NCI-H82 (cell line): ENCODE data around the gene MILR1.
"Not testable (repeated sequence)": the region's sequence is repeated elsewhere in the genome, so short reads cannot be mapped to it uniquely, and the experiment has no call there.

Experiments used
- DNase-seq: peaks from one replicate; lab custom pipeline; 2025; lab: John Stamatoyannopoulos, UW

The MILR1 gene

DNA sequence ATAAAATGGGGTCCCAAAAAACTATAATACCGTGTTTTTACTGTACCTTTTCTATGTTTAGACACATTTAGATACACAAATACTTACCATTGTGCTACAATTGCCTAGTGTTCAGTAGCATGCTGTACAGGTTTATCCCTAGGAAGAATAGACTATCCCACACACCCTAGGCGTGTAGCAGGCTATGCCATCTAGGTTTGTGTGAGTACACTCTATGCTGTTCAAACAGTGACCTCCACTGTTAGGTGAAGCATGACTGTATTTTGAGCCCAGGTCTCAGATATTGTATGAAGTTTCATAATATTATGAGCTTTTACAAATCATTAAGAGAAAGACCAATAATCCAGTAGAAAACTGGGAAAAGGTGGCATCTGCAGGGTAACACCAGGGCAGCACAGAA is 23.6 kb downstream of the MILR1 start:
- no peak for DNase-seq

DNA sequence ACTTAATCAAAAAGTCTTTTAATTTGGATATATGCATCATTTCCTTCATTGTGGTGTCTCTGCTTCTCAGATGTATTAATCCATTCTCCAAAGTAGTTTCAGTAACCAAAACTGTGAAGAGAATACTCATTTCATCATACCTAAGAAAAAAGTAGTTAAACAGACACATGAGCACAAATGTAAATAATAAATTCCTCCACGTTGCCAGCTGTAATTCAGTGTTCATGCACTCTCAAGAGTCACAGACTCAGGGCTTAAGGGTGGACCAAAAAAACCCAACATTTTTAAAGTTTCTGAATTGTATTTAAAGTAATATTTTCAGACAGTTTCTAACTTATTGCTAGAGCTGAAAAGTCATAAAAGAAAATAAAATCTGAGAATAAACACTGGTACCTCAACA is 28.9 kb downstream of the MILR1 start:
- no peak for DNase-seq

DNA sequence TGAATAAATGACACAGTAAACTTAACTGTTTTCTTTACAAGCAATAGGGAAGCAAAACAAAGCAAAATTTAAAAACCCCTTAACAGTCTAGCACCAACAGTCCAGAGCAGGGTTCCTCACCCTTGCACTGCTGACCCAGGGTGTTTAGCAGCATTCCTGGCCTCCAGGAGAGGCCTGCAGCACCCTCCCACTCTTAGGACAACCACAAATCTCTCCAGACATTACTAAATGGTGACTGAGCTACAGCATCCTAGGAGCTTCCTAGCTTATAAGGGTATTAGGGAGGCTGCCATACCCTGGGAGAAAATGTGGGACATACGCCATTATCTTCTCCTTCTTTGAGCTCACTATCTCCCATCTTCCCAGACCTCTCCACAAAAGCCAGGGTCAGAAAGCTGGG is 32.0 kb downstream of the MILR1 start:
- no peak for DNase-seq

DNA sequence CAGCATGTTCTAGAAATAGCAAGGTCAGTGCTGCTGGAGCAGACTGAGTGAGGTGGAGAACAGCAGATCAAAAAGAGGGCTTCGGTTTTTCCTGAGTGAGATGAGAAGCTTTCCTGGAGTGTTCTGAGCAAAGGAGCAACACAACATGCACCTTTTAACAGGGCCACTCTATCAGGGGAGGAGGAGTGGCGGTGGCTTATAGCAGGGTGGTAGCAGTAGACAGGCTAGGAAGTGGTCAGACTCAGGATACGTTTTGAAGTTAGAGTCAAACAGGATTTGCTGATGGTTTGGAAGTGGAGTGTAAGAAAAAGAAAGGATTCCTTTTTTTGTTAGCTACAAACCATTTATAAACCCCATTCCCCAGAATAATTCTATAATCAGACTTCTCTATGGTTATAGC is 35.5 kb downstream of the MILR1 start:
- DNase-seq: no peak

DNA sequence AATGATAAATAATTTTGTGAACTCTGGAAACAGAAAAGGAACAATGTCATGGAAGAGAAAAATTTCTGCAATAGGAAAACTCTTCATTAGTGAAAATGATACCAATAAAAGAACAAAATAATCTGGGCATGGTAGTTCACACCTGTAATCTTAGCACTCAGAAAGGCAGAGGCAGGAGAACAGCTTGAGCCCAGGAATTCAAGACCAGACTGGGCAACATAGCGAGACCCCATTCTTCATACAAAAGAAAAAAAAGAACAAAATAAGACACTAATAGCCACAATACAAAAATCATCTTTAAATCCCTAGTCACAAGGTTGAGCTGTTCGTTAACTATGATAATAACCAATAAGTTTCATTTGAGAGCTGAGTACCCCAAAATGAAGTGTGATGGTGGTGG is 39.4 kb downstream of the MILR1 start:
- DNase-seq: no peak

DNA sequence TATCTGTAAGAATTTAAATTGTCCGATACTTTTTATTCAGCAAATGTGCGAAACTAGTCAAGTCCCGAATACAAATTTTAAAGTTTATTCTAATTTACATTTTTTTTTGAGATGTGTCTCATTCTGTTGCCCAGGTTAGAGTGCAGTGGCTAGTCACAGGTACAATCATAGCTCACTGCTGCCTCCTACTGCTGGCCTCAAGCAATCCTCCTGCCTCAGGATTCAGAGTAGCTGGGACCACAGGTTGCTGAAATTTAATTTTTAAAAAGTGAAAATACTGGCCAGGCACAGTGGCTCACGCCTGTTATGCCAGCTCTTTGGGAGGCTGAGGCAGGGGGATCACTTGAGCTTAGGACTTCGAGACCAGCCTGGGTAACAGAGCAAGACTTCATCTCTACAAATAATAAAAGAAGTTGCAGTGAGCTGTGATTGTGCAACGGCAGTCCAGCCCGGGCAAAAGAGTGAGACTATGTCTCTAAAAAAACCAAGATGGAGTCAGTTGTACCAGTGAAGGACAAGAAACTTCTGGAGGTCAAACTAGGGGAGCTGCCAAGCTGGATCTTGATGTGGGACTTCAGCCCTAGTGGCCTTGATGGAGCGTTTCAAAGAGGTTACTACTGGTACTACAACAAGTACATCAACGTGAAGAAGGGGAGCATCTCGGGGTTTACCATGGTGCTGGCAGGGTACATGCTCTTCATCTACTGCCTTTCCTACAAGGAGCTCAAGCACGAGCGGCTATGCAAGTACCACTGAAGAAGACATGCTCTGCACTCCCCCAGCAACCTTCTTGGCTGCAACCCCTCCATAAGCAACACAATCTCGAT is 42.3 kb downstream of the MILR1 start:
- DNase-seq: peak; percentile 63

DNA sequence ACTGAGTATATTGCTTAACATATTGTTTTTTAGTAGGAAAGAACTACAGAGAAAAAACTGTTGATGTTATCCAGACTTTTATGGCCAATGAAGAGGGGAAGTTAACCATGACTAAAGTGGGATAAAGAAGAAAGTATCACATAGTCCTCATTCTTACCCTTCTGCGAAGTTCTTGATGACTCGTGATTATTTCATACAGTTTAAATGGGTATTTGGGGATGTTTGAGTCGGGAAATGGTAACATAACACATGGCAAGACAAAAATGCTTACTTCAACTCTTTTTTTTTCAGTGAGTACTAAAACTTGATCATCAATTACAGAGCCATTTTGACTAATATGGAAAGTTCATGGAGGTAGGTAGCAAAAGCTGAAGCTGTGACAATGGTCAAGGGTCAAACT is 43.1 kb downstream of the MILR1 start:
- DNase-seq: no peak

DNA sequence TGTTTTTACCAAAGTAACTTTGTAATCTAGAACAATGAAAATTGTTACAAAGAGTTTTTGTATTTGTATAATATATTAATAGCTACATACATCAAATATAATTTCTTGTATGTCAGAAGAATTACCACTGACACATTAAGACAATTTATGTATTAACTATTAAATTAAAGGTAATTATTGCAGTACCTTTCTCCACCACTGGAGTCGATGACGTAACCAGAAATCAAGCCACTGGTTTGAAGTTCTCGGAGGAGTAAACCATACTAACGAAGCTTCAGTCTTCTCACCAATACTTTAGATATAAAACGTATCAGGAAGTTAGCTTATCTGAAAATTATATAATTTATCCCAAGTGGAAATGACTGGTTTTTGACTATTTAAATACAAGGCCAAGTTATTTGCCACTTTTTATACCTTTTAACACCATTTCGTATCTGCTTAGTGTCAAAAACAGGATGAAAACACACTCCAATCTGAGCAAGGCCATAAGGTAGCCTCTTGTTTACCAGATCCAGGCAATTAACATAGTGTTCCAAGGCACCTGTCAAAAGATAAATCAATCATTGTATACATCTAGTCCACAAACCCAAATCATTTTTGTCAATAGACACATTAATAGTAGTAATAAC is 43.7 kb downstream of the MILR1 start:
- DNase-seq: peak; percentile 46

DNA sequence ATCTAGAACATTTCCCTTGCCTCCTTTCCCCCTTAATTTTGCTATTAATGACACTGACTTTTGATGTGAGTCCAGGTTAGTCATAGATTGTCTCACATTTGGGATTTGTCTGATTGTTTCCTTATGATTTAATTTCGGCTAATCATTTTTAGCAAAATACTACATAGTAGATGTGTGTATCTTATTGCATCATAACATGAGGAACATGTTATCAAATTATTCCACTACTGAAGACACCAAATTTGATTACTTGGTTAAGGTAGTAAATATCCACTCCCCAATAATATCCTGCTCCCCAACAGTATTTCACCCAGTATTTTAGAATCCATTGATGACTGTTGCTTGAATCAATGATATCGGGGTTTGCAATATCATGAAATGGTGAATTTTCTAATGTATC is 45.2 kb downstream of the MILR1 start:
- no peak for DNase-seq

DNA sequence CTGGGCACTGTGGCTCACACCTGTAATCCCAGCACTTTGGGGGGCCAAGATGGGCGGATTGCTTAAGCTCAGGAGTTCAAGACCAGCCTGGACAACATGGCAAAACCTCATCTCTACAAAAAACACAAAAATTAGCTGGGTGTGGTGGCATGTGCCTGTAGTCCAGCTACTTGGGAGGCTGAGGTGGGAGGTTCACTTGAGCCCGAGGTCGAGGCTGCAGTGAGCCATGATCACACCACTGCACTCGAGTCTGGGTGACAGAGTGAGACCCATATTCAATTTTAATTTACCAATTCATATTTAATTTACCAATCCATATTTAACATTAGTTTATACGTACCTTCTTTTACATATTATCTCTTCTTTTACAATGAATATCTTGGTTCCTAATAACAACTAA is 46.4 kb downstream of the MILR1 start:
- not testable (repeated sequence) for DNase-seq

DNA sequence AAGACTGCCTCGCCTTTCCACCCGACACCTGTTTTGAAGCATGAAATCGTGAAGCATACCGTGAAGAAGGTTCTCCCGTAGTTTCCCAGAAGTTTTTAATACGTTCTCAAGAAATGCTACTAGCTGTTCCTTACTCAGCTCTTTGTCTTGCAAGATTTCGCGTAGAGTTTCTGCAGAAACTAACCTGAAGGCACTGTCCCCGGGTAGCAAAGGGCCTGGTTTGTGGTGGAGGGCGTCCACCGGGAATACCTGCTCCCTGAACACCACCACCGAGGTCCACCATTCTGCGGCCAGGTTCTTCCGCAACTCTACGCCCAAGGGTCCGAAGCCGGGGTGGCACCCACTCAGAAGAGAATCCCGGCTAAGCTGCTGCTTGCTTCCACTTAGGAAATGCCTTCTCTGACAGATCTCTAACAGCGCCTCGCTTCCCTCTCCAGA is 47.5 kb downstream of the MILR1 start:
- no peak for DNase-seq

DNA sequence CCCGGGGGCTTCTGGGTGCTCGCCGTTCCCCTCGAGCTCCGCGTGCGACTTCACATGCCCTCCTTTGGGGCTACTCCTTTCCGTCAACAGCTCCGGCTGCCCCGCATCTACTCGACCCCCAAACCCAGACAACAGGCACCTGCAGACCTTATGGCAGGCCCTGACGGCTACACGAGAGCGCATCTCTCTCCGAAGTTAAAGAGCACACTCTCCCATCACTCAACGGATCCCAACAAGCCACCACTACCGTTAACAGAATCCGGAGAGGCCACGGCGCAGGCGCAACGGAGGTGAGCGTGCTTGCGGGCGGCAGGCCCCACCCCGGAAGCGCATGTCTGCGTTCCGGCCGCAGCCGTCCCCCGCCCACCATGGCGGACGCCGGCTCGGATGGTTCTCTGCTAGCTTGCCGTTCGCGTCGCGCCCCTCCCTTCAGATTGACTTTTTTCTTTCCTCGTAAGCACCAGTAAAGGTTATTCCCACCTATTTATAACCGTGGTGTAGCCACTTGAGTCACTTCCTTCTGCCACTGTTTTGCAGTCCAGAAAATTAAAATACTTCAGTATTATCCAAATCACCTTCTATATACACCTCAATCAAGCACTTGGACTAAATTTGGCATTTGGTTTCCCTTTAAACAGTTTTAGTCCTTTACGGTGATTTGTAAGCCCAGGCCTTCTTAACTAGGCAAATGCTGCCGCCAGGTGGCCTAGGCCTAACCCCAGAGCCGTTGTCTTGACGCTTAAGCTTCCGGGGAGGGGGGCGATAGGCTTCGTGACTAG is 48.1 kb downstream of the MILR1 start, which contains the start of gene POLG2:
Gene POLG2, minus strand, starts transcription at position 269 of the 779 bp plus-strand sequence. Its CDS starts 86 bp downstream, at position 183.
- peak; percentile 96 for DNase-seq

DNA sequence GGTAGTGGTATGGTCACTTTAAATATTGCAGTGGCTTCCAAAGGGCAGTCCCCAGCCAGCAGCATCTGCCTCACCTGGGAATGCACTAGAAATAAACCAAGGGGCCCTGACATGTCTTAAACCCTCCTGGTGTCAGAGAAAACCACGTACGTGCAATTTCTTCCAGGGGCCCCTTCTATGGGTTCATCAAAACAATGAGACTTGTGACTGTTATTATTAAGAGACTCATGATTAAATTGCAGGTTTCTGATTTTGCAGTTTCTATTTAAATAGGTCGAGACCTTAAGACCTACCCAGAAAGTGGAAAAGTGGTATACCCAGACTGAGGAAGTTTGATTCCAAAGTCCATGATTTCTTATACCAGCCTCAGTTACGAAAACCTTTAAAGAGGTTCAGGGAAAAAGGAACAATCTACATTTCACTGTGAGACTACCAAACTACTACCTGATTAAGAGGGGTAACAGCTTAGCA is 48.7 kb downstream of the MILR1 start:
- no peak for DNase-seq

DNA sequence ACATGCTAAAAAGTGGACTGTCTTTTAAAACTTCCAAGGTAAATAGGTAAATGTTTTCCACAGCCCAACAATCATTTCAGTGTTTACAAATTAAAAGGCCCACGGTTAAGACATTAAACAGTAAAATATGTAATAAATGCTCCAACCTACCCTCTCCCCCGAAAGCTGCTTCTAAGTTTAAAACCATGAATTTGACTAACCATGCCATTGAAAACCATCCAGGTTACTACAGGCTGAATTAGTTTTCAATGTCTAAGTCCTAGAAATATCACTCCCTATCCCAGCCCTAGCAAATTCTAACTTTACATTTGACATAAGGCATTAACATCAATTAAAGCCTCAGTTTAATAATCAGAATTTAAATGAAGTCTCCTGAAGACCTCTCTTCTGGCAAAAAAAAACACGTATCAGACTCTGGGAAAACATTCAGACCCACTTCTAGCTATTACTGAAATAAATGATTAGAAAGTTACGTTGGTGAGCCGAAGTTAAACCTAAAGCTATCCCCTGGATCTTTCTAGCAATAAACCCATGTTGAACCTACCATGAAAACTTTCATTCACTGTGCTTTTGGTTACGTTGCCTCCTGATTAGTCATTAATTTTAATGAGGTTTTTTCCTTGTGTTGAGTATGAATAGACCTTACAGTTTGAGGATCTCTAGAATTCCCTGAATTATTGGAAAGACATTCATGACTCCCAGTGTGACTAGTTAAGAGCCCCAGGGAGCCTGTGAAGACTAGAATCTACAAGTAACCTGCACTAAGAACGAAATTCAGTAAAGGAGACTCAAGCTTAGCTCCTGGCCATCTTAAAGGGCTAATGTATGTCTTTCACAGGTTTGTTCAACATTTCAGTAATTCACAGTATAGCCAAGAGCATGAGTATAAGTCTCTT is 49.6 kb downstream of the MILR1 start:
- no peak for DNase-seq

DNA sequence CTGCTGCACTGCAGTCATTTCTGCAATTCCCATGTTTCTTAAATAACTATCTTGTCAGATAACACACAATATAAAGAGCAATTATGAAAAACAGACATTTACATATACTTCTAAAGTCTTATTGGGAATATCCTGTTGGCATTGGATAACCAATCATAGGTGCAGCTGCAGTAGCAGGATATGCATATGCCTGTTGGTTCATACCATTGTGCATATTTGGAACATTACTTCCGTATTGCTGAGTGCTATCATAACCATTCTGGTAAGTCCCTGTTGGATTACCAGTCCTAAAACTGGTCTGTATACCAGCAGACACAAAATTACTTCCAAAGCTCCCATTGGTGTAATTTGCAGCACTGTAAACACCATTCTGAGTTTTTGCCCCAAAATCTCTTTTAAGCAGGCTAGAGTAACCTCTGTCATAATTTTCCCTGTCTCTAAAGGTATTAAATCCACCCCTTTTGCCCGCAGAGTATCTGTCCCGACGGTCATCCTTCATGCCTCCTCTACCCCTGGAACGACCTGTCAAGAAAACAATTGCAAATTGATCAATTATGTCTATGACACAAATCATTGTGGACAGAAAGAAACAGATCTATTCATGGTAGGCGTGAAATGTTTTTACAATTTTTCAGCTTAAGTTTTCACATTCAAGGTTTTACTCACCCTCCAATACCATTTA is 51.0 kb downstream of the MILR1 start:
- DNase-seq: no peak

DNA sequence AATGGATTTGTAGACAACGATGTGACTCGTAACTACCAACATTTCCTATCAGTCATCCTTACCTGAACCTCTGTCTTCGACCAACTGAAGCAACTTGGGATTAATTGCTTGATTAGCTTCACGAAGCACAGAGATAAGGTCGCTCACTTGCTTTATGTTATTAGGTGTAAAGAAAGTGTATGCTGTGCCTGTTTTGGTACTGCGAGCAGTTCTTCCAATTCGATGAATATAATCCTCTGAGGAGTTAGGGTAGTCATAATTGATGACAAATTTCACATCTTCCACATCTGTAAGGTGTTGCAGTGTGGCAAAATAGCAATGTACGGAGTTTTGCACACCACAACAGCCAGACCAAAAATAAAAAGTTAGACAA is 51.6 kb downstream of the MILR1 start:
- no peak for DNase-seq

DNA sequence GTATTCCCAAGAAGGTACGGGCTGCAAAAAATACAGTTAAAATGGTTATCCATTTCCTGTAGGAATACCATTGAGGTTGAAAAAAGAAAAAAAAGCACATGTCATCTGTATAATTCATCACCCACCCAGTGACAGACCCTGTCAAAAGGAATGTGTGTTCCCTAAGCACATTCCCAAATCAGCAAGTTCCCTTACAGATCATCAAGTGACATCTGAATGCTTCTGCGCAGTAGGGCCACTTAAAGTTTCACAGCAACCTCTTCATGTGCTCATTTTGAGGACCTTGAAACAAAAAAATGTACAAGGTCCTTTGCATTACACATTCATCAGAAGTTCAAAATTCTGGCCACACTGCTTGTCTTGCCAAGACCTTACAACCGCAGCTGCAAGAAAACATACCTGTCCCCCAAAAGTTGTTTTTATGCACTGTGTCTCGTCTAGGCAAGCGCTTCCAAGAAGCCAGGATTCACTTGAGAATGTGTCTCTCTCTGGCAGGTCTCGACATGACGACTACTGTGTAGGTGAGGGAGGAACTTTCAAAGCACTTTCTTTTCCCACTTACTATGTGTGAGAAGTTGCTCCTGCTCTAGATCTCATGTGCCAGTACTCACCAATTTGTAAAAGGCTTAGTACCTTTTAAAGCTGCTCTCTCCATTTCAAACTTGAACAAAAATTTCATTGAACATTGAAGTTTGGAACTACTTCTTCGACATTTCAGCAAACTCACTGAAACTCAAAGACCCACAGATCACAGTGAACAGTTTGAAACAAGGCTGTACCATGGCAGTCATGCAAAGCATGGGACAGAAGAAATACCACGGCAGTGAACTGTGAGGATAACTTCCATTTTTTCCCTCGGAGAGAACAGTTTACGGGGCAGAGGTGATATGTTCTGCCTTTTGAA is 52.2 kb downstream of the MILR1 start:
- no peak for DNase-seq

DNA sequence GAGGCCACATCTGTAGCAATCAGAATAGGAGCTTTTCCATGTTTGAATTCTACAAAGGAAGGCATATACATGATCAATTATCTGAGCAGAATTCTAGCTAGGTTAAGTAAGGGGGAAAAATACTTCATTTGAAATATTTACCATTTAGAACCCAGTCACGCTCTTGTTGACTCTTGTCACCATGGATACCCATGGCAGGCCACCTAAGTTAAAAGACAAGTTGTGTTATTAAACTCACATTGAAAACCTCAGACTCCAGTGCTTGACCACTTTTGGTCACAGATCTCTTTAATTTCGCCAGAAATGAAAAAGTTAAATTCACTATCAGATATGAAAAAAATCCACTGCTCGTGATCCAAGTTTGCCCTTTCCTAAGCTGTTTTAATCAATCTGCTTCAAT is 53.1 kb downstream of the MILR1 start:
- no peak for DNase-seq

DNA sequence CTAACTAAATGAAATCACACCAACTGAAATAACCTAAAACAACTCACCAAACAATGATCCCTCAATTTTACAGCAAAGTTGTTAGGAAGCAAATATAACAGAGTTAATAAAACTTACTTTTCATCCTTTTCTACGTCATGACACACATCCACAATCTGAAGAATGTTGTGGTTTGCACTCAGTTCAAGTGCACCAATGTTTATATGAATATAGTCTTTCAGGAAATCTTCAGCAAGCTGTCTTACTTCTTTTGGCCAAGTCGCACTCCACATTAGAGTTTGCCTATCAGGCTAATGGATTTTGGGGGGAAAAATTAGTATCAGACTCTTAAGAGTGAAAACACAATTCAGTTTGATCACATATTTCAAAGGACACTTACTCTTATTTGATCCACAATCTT is 53.9 kb downstream of the MILR1 start:
- DNase-seq: no peak

DNA sequence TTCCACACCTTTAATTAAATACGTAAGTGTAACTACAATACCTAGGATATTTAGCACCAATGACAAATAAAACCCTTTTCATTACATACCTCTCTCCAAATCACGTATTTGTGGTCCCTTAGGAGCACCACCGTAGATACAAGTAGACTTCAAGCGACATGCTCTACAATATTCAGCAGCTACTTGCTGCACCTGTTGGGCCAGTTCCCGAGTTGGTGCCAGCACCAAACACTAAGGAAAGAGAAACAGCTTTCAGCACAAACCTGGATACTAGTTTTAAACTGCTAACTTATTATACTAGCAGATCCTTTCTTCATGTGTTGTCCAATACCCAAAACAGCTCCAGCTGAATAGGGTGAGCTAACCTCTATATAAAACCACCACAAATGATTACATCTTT is 54.4 kb downstream of the MILR1 start:
- no peak for DNase-seq
